BLaER1 (cell line): ENCODE measurements around the gene RHOBTB1.

ENCODE experiments used
- H3K27ac ChIP-seq: shearing (Covaris generic); formaldehyde crosslinking; 2 replicates; pipeline ENCODE4 v1.8.1; 2022
- H3K27me3 ChIP-seq: shearing (Covaris generic); formaldehyde crosslinking; 2 replicates; pipeline ENCODE4 v1.8.1; 2022
- H3K36me3 ChIP-seq: shearing (Covaris generic); formaldehyde crosslinking; 2 replicates; pipeline ENCODE4 v1.8.1; 2022
- H3K4me1 ChIP-seq: shearing (Covaris generic); formaldehyde crosslinking; 2 replicates; pipeline ENCODE4 v1.8.1; 2022
- H3K4me2 ChIP-seq: shearing (Covaris generic); formaldehyde crosslinking; 2 replicates; pipeline ENCODE4 v1.8.1; 2022
- H3K4me3 ChIP-seq: shearing (Covaris generic); formaldehyde crosslinking; 2 replicates; pipeline ENCODE4 v1.8.1; 2022
- H3K9ac ChIP-seq: shearing (Covaris generic); formaldehyde crosslinking; 2 replicates; pipeline ENCODE4 v1.8.1; 2022
- H3K9me3 ChIP-seq: shearing (Covaris generic); formaldehyde crosslinking; 2 replicates; pipeline ENCODE4 v1.8.1; 2022
- H4K20me1 ChIP-seq: shearing (Covaris generic); formaldehyde crosslinking; 2 replicates; pipeline ENCODE4 v1.8.1; 2022
- Cebpa-rat ChIP-seq: shearing (Covaris generic); IDR thresholded peaks from 2 replicates; pipeline ENCODE4 v1.8.1; 2022

Gene RHOBTB1

GRCh38 chr10:60955316-60955715, 11.3 kb upstream of the RHOBTB1 start:
- no peak overlapping the region for H3K4me2 ChIP-seq
- no peak overlapping the region for H3K27ac ChIP-seq
- H3K9me3 ChIP-seq = no peaks in the 10 kb centered on the region
- no peak overlapping the region for H3K9ac ChIP-seq
- no peaks in the 10 kb centered on the region for H3K27me3 ChIP-seq
- 0 out of 2 replicates have a peak, but pooled peaks cover 6% of the 10 kb centered on the region for H3K4me1 ChIP-seq
- H3K4me3 ChIP-seq = no peak overlapping the region
- TF ChIP-seq Cebpa-rat = no peak
- no peaks in the 10 kb centered on the region for H4K20me1 ChIP-seq
- no peaks in the 10 kb centered on the region for H3K36me3 ChIP-seq

DNA sequence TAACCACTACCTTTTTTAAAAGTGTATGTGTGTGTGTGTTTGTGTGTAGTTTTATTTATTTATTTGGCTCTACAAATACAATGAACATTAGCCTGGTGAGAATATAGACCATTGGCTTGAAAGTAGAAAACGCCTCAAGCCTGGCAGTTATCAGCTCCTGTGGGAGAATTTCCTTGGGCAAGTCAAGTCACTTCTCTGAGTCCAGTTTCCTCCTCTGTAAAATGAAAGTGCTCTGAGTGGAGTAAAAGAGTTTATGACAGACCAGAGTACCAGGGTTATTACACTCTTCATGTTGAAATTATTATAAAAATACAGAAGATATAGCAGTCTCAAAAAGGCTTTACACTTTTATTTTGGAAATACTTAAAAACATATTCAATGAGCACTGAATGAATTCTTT, 10.1 kb upstream of the RHOBTB1 start:
- Histone ChIP-seq H3K27me3 (no peaks in the 10 kb centered on the region), H3K4me2 (no peak overlapping the region), H3K27ac (no peak overlapping the region), H3K4me1 (0 out of 2 replicates have a peak, but pooled peaks cover 6% of the 10 kb centered on the region), H4K20me1 (no peaks in the 10 kb centered on the region), H3K9ac (no peak overlapping the region), H3K9me3 (no peaks in the 10 kb centered on the region), H3K4me3 (no peak overlapping the region), H3K36me3 (no peaks in the 10 kb centered on the region)
- no peak for TF ChIP-seq Cebpa-rat

DNA sequence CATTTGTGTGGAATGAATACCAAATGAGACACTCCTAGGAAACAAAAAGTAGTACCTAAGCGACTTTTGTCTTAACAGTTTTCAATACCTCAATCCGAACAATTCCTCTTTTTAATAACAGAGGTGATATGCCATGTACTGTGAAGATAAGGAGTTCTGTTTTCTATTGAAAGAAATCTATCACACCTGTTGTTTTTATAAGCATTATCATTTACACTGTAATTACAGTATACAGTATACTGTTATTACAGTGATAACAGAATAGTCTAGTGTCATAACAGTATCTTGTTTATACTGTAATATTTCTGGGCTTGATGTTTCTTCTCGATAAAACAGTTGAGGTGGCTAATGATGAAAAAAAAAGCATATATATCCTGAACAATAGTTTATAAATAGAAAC, 9.4 kb upstream of the RHOBTB1 start:
- Histone ChIP-seq H3K27me3 (no peaks in the 10 kb centered on the region), H3K4me3 (no peak overlapping the region), H3K9me3 (no peaks in the 10 kb centered on the region), H3K4me2 (no peak overlapping the region), H3K9ac (no peak overlapping the region), H3K27ac (no peak overlapping the region), H3K4me1 (0 out of 2 replicates have a peak, but pooled peaks cover 6% of the 10 kb centered on the region), H3K36me3 (no peaks in the 10 kb centered on the region), H4K20me1 (no peaks in the 10 kb centered on the region)
- no peak for TF ChIP-seq Cebpa-rat

DNA sequence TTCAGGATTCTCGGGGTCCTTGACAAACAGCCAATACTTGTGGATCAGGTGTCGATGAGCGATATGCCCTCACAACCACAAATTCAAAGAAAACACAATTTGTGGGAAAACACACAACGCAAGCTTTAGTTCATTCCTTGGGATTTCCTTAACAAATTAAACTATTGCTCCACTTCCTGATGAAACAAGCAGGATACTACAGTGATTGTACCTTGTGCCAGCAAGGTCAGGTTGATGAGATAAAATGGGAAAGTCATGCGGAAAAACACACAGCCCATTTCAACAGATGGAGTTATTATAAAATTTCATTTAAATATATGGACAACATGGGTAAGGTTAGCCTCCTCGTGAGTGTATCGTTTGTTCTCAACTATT, 8.8 kb upstream of the RHOBTB1 start:
- no peaks in the 10 kb centered on the region for H3K36me3 ChIP-seq
- no peaks in the 10 kb centered on the region for H4K20me1 ChIP-seq
- no peak overlapping the region for H3K4me3 ChIP-seq
- no peak overlapping the region for H3K4me2 ChIP-seq
- no peak overlapping the region for H3K27ac ChIP-seq
- no peaks in the 10 kb centered on the region for H3K9me3 ChIP-seq
- H3K27me3 ChIP-seq = no peaks in the 10 kb centered on the region
- TF ChIP-seq Cebpa-rat = no peak
- no peak overlapping the region for H3K9ac ChIP-seq
- H3K4me1 ChIP-seq = 0 out of 2 replicates have a peak, but pooled peaks cover 6% of the 10 kb centered on the region

GRCh38 chr10:60952067-60952845, 8.3 kb upstream of the RHOBTB1 start:
- 0 out of 2 replicates have a peak, but pooled peaks cover 6% of the 10 kb centered on the region for H3K4me1 ChIP-seq
- TF ChIP-seq Cebpa-rat = no peak
- no peak overlapping the region for H3K4me2 ChIP-seq
- H3K27me3 ChIP-seq = no peaks in the 10 kb centered on the region
- no peak overlapping the region for H3K27ac ChIP-seq
- no peaks in the 10 kb centered on the region for H3K9me3 ChIP-seq
- no peaks in the 10 kb centered on the region for H3K36me3 ChIP-seq
- H3K4me3 ChIP-seq = no peak overlapping the region
- no peak overlapping the region for H3K9ac ChIP-seq
- no peaks in the 10 kb centered on the region for H4K20me1 ChIP-seq

DNA sequence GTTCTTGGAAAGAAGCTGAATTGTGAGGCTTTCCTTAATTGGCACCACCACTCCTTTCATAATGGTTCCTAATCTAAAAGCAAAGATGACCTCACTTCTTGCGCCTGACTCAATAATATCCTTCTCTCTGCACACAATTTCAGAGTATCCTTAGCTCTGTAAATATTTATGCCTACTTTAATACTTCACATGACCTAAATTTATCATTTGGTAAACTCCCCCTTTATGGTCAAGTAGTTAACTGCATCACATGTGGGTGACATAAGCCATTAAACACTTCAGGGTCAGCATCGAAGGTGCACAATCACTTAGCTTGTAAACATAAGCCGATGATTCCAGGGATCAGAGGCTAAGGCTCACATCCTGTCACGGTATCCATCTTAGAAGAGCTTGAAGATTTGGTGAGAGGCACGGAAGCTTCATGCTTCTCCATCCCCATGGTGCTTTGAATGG, 7.3 kb upstream of the RHOBTB1 start:
- Histone ChIP-seq H3K9me3 (no peaks in the 10 kb centered on the region), H3K27ac (no peak overlapping the region), H3K27me3 (no peaks in the 10 kb centered on the region), H4K20me1 (no peaks in the 10 kb centered on the region), H3K9ac (no peak overlapping the region), H3K4me3 (no peak overlapping the region), H3K36me3 (no peaks in the 10 kb centered on the region), H3K4me1 (peaks cover 11% of the 10 kb centered on the region), H3K4me2 (no peak overlapping the region)
- no peak for TF ChIP-seq Cebpa-rat

DNA sequence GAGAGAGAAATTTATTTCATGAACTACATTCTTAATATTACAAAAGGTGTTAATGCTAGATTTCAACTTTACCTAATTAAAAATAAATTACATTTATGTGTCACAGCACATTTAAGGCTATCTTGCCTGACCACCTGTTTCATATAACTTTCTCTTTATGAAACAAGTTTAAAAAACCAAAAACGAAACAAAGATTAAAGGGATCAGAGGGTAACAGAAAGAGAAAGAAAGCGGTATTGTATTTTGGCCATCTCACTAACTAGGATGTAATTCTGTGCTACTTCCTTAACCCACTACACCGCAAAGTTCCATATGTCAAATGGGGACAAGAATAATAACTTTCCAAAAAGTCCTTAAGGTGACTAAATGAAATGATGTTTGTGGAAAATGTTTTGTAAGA, 6.3 kb upstream of the RHOBTB1 start:
- no peak overlapping the region for H3K4me3 ChIP-seq
- H4K20me1 ChIP-seq = no peaks in the 10 kb centered on the region

DNA sequence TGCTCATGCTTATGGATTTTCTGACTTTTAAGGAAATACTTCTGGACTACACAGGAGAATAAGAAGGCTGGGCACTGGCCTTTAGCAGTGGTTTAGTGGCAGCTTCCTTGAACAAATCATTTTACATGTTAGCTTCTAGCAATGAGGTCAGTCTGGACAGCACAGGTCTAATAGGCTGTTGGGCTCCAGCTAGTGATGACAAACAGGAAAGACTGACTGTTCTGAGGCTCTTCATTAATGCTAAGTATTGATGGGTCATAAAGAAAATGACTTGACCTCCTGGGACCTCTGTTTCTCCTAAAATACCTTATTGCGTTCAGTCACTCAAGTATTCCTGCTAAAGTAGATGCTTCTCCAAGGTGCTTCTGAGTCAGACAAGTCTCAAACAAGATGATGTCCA, 4.9 kb upstream of the RHOBTB1 start:
- no peak overlapping the region for H3K27ac ChIP-seq
- H3K36me3 ChIP-seq = no peaks in the 10 kb centered on the region
- H3K4me2 ChIP-seq = no peak overlapping the region
- no peaks in the 10 kb centered on the region for H3K27me3 ChIP-seq
- peaks cover 29% of the 10 kb centered on the region for H3K4me1 ChIP-seq
- no peaks in the 10 kb centered on the region for H3K9me3 ChIP-seq
- no peaks in the 10 kb centered on the region for H4K20me1 ChIP-seq
- H3K9ac ChIP-seq = no peak overlapping the region
- no peak for TF ChIP-seq Cebpa-rat
- no peak overlapping the region for H3K4me3 ChIP-seq

More for the DNA sequence above, 6.3 kb upstream of the RHOBTB1 start:
- Histone ChIP-seq H3K9ac (no peak overlapping the region), H3K27me3 (no peaks in the 10 kb centered on the region), H3K36me3 (no peaks in the 10 kb centered on the region), H3K27ac (no peak overlapping the region), H3K4me2 (no peak overlapping the region), H3K9me3 (no peaks in the 10 kb centered on the region), H3K4me1 (peaks cover 21% of the 10 kb centered on the region)
- no peak for TF ChIP-seq Cebpa-rat

DNA sequence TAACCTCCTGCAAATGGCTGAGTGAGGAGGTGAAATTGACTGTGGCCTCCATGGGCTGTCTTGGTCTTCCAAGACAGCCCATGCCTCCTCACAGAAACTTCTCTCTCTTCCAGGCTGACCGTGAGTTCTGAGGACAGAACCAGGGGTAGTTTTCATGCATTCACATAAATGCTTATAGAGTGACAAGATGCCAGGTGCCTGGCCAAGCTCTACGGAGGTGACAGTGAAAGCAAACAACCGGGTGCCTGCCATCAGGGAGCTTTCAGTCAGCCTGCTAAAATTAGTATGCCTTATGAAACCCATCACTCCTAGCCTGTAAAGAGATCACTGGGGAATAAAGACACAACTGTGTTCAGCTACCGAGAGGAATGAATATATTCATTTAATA, 919 bp upstream of the RHOBTB1 start:
- H3K36me3 ChIP-seq = no peaks in the 10 kb centered on the region
- no peaks in the 10 kb centered on the region for H4K20me1 ChIP-seq
- peak overlapping the region; percentile 94 for H3K9ac ChIP-seq
- peaks cover 38% of the 10 kb centered on the region for H3K4me1 ChIP-seq
- no peak for TF ChIP-seq Cebpa-rat
- H3K27ac ChIP-seq = peak overlapping the region; percentile 95
- no peaks in the 10 kb centered on the region for H3K27me3 ChIP-seq
- peak overlapping the region; percentile 93 for H3K4me2 ChIP-seq
- H3K4me3 ChIP-seq = peak overlapping the region; percentile 90
- no peaks in the 10 kb centered on the region for H3K9me3 ChIP-seq

- H3K4me2 ChIP-seq = peak overlapping the region; percentile 93
- no peak for TF ChIP-seq Cebpa-rat
- no peaks in the 10 kb centered on the region for H3K27me3 ChIP-seq
- H3K27ac ChIP-seq = peak overlapping the region; percentile 95
- H3K9me3 ChIP-seq = no peaks in the 10 kb centered on the region
- no peaks in the 10 kb centered on the region for H4K20me1 ChIP-seq
- H3K4me3 ChIP-seq = peak overlapping the region; percentile 90
- H3K36me3 ChIP-seq = 0 out of 2 replicates have a peak, but pooled peaks cover 6% of the 10 kb centered on the region
- H3K4me1 ChIP-seq = peaks cover 38% of the 10 kb centered on the region
- H3K9ac ChIP-seq = peak overlapping the region; percentile 94
These were observed 498 bp downstream of the RHOBTB1 start for GRCh38 chr10:60943316-60944057.
